Measurements from ENCODE around the gene ANKS1B.

ANKS1B gene

DNA sequence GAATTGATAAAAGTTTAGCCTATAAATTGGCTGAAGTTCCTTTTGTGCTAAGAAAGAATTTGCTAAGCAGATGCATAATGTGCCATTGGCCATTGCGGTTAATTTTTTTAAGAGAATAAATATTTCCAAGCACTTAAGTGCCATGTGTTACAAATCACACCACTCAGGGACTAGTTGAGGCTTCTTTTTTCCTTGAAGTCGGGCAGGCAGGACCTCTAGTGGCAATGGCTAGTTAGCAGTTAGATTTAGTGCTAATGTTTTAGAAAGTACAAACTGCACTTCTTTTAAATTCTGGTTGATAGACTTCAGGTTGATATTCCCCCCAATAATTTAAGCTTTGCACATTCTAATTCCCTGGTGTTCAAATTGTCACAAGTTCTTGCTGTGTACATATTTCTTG is 1045.4 kb downstream of the ANKS1B start:
- DNase-seq (ENCODE audit: low spot score): no peak

DNA sequence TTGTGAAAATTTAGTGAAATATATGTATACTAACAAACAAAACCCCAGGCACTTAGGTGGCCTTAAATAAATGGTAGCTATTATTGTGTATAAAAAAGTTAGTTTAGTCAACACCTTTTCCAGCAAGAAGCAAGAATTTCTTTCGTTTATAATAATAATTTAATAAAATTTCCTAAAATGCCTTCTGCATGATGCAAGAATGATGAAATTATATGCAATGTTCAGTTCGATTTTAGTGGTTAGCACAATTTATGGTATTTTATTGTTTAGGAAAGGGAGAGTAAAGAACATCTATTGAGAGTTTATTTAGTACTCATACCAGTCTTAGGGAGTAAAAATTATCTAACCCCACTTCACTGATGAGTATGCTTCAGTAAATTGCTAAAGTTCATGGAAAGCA is 1048.9 kb downstream of the ANKS1B start:
- DNase-seq (ENCODE audit: low spot score): no peak

DNA sequence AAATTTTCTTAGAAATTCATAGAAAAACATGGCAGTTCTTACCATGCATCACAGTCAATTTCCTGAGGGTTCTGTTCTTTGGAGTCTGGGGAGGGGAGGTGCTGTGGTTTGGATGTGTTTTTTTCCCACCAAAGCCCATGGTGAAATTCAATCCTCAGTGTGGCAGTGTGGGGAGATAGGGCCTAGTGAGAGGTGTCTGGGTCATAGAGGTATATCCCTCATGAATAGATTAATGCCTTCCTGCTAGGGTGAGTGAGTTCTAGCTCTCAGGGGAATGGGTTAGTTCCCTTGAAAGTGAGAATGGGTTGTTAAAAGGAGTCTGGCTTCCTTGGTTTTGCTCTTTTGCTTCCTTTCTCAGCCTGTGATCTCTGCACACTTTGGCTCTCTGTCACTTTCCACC is 1061.9 kb downstream of the ANKS1B start:
- DNase-seq (ENCODE audit: low spot score): no peak

DNA sequence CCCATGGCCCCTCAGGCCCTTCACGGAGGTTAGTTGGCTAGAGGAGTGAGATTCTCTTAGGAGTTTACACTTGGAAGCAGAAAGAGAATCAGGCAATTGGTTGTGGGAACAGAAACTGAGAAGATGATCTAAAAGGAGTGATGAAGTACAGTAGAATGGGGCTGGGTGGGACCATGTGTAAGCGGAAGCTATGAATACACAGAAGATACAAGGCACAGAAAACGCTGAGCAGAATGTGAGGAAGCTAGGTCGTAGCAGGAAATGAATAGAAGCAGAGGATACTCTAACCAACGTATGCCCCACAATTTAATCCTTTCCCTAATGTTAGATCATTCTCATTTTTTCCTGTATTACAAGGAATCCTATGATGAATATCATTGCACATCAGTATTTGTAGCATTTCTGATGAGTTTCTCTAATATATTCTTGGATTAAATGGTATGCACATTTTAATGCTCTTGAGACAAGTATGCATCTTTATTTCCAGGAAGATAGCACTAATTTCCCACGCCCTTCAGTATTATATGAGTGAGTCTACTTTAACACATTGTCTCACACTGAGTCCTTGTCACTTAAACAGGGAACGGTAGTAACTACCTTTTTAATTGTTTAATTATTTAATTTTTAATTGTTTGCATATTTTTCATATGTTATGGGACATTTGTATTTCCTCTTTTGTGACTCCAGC is 1066.4 kb downstream of the ANKS1B start:
- no peak for DNase-seq (ENCODE audit: low spot score)

DNA sequence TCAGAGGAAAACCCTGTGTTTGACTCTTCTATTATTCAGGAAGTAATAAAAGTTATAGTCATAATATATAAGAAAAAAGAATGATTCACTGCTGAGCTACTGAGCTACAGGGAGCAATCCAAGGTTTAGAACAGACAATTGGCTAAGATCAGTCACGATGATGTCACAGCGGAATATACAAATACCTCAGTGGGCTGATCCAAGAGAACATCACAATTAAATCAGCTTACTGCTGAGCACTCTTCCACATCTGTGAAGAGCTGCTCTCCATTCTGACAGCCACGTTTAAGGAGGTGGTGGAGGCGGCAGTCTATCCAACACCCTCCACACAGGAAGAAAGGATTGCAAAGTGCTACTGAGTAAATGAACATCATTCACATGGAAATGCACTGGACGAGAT is 1068.6 kb downstream of the ANKS1B start:
- DNase-seq (ENCODE audit: low spot score): no peak

DNA sequence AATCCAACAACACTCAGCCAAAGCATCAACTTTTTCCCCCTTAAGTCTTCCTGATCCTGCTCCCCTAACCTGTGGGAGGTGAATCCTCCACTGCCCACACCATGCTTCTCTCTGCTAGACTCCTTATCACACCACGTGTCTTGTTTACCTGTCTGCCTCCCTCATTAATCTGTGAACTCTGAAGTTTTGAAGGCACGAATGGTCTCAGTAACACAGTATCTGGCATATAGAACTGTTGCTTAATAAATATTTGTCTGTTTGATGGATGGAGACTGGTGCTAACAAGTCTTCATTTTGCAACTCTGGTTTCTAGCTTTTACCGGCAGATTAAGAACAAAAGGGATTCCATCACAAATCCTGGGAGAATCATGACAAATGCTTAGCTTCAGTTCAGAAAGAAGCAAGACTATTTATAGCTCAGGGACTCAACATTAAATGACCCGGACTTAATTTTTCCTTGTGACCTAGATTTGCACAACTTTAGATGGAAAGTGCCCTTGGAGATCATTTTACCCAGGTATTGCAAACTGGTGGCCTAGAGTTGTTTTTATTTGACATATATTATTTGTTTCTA is 1072.2 kb downstream of the ANKS1B start:
- no peak for DNase-seq (ENCODE audit: low spot score)

DNA sequence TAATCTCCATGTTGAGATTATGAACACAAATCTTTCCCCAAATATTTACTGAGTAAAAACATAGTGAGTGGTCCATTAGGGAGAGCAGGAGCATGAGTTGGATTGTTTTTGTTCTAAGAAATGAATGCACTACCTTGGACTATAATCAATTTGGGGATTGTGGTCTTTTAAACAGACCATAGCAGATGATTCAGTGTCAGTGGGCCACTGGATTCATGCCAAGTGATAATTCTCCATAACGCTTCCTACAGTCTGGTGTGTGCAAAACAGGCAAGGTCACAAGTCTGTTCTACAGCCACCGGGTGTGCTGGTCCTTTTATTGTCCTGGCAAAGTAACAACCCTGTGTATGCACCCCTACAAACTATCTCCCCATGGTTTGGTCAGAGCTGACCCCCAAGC is 1073.3 kb downstream of the ANKS1B start:
- DNase-seq (ENCODE audit: low spot score): no peak

DNA sequence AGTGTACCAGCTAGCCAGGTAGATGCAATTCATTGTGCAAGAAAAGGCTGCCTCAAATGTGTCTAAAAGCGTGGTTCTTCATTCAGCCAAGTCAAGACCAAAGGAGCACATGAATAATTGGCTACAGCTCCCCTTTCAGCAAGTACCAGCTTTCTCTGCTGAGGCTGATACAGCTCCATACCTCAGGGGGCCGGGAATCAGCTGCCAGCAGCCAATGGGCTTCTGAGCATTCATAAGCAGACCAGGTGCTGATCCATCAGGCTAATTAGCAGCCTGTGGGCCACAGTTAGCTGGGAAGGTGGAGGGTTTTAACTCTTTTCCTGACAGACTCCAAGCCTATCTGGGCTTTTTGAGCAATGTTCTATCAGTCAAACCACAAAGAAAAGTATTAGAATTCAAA is 1075.0 kb downstream of the ANKS1B start:
- no peak for DNase-seq (ENCODE audit: low spot score)

DNA sequence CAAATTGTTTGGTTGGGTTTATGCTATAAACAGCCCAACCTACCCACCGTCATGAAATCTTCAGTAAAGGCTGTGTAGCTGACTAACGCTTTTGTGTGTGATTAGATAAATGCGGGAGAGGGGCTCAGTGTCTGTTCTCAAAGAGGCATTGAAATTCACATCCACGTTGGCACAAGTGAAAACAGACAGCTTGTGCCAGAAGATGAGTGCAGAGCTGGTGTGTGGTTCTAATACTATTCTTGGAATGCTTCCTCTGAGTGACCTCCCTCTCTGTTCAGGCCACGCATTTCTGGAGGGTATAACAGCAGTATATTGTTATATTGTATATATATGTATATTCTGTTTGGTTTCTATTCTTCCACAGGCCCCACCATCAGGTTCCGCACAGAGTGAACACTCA is 1075.9 kb downstream of the ANKS1B start:
- no peak for DNase-seq (ENCODE audit: low spot score)

DNA sequence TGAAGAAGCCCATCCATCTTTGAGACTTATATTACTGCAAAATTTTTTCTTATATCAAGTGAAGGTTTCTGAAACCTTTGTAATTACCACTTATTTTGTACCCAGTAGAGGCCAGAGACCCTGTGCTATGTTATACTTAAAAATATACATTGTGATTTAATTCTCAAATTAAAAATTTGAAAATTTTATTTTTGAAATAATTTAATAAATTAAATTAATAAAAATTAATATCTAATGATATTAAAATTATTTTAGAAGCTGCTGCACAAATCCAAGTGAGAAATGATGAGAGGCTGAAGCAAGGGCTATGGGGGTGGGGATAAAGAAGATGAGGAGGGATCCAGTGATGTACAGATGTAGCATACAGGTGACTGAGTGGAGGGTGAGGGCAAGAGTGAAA is 1080.9 kb downstream of the ANKS1B start:
- DNase-seq (ENCODE audit: low spot score): no peak

DNA sequence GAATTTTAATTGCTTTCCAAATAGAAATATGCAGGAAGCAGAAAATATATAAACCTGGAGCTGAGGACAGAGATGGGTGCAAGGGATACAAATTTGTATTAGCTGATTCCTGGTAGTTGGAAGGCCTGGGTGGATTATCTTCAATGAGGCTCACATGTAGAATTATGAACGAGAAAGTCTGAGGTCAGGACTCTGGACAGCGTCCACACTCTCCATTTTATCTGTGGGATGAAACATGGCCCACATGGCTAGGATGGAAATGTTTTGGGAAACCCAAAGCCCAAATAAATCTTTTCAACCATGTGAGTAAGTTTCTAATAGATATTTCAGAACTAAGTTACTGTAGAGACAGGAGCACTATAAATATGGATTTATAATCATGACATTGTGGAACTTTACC is 1083.5 kb downstream of the ANKS1B start:
- DNase-seq (ENCODE audit: low spot score): no peak

DNA sequence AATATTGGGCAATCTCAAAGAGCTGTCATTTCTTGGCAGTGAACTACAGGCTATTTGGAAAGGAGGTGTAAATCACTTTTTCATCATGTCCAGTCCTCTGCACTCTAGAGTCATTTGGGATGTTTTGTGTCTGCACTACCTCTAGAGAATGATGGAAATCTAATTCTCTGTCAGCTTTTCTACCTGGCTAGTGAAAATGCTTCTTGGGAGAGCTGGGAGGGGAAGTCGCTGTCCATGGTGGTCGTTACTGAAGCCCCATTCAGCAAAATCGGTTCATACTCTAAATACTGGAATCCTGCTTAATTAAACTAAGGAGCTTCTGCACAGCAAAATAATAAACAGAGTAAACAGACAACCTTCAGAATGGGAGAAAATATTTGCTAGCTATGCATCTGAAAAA is 1087.8 kb downstream of the ANKS1B start:
- no peak for DNase-seq (ENCODE audit: low spot score)

DNA sequence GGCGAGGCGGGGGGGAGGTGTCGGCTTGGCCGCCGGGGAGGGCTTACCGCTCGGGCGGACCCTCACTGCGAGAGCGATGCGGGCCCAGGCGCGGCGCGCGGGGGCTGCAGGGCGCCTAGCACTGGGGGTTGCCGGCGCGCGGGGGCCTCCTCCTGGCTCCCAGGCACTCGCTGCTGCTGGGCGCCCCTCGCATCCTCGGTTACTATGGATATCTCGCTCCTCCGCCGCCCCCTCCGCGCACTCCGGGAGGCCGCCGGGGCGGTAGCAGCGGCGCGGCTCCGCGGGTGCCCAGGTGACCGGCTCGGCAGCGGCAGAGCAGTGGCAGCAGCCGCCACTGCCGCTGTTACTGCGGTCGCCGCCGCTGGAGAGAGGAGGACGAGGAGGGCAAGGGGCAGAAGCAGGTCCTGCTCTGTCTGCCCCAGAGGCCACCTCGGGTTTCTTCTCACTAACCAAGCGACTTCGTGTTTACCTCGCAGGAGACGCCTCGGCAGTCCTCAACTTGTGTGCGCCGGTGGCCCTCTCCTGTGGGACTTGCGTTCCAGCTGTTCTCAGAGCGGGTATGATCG is 1089.6 kb downstream of the ANKS1B start:
- DNase-seq (ENCODE audit: low spot score): no peak

DNA sequence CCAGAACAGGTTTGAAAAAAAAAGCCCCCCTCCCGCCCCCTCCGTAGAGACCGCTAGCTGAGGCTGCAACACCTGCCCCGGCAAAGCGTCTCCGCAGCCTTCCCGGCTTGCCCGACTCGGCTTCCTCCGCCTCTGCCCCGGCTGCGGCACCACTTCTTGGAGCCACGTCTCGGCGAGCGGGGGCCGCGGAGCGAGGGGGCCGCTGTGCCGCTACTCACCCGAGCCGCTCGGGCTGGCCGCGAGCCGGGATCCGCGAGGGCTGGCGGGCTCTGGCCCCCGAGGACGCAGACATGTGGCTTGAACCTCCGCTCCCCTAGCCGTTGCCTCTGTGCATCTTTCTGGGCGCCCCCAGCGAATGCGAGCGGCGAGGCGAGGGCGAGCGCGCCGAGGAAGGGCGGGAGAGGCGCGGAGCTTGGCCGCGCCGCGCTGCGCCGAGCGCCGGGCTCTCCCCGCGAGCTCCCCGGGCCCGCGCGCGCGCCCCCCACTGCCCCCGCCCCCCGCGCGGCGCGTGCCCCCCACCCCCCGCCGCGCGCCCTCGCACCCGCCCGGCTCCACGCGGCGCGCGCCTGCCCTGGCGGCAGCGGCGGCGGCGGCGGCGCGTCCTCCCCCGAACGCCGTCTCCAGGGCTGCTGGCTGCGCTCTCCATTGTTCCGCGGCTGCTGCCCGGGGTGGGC is 1090.2 kb downstream of the ANKS1B start:
- DNase-seq (ENCODE audit: low spot score): no peak

DNA sequence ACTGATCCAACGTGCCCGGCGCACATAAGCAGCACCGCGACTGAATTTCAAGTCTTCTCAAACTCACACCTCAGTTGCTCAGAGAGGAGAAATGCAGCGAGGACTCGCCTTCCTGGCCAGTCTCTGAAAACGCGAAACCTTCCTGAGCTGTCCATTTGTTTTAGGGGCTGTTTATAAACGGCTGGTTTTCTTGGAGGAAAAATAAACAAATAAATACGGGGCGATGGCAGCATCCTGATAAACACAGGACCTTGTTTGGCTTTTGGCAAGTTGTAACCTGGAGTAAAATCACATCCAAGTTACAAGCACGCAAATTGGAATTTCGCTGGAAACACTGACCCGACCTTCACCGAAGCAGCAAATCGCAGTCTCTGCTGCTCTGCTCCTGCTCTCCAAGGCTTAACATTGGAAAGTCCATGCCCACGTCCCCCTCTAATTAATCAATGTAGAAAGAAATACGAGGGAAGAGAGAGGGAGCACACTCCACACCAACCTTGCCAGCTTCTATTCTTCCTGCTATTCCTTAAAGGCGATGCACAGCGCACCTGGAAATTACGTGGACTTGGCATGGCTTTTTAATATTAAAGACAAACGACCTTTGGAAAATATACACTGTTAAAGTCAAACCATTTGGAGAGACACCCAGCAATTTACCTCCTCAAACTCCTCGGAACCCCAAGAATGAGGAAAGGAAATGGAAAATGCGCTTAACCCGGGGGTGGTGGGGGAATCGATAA is 1090.9 kb downstream of the ANKS1B start:
- DNase-seq (ENCODE audit: low spot score): no peak

DNA sequence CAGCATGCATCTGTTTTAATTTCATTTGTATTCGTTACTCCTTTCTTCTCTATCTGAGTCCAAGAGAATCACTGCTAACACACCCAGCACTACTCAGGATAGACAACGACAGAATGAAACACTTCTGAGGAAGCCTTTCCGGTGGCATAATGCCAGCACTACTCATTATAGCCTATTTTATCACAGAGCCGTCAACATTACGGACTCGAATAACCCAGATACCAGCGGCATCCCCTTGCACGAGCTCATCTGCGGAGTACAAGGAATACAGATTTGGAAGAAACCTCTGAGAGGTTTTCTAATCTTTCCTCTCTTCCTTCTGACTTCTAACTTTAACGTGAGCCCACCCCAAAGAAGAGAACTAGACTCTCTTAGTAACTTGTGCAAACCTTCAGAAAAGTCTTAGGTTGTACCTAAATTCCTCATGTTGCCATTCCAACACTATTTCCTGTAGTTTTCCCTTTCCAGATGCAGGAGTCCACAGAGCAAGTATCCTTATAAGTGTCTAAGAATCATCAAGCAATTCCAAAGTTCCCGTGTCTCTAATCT is 1091.5 kb downstream of the ANKS1B start:
- DNase-seq (ENCODE audit: low spot score): no peak

DNA sequence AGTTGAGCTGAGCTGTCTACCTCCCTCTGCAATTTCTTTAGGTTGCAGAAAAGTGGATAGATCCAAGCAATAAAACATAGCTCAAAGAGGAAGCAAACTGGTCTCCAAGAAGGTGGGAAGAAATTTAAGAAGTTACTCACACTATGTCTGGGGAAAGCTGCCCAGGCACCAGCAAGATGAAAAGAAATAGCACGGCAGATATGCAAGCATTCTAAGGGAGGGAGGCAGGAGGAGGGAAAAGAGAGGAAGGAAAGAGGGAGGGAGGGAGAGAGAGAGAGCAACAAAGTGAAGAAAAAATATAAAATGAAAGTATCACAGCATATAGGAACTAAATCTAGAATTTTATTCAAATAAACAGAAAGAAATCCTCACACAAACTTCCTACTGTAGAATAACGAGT is 1099.0 kb downstream of the ANKS1B start:
- no peak for DNase-seq (ENCODE audit: low spot score)

DNA sequence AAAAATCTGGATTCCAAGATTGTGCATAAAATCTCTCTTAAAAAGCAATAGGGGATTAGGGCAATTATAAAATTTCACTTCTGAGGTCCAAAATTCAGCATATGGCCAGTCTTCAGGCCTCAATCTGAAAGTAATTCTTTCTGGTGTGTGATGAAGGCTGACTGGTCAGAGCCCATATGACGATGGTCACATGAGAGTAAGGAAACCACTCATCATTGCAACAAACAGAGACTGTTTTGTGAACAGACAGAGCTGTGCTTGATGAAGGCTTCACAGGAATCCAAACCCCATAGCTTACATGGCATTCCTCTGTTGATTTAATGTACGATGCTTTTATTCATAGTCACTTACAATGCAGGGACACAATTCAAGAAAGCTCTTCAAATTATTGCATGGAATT is 1101.5 kb downstream of the ANKS1B start:
- no peak for DNase-seq (ENCODE audit: low spot score)

DNA sequence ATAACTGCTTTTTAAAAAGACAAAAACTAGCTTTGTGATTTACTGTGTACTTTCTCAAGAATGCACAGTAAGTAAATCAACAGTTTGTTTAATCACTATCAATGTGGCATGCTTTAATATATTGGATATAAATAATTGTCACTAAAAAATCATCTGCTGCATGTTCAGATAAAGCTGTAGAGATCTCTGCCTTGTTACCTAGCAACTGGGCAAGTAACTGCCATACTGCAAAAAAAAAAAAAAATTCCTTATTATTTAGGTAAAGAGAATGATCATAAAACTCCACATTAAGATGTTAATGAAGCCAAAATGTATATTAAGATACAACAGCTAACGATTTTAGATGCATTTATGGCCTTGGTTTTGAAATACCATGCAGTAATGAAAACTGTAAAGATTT is 1102.2 kb downstream of the ANKS1B start:
- no peak for DNase-seq (ENCODE audit: low spot score)

DNA sequence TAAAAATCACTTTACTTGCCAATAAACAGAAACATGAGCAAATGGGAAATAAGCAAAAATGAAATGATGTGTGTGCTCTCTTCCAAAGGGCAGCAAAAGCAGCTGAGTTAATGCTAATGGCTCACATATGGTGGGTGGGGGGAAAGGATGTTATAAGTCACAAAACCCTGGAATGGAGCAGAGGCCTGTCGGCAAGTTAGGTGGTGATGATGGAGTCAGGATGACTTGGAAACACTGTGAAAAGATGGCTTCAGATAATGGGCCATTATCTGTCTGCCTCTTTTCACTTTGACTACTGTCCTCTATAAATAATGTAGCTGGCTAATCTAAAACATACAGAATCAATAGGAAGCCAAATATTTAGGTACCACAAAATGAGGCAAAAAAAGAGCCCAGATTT is 1111.0 kb downstream of the ANKS1B start:
- no peak for DNase-seq (ENCODE audit: low spot score)

DNA sequence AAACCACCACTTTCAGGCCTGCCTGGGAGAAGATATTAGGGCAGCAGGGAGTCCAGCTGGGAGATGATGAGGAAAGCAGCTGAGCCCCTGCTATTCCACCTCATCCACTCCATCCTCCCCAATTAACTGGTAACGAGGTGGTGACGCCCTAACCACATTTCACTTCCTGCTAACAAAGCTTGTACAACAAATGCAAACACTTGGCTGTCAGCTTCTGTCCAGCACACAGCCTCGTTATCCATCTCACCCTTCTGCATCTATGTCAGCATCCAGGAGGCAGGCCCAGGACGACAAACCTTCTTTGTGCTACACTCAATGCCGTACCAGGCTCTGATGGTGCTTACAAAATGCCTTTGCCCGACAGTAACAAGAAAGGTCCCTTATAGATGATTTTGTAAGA is 1114.2 kb downstream of the ANKS1B start:
- no peak for DNase-seq (ENCODE audit: low spot score)

DNA sequence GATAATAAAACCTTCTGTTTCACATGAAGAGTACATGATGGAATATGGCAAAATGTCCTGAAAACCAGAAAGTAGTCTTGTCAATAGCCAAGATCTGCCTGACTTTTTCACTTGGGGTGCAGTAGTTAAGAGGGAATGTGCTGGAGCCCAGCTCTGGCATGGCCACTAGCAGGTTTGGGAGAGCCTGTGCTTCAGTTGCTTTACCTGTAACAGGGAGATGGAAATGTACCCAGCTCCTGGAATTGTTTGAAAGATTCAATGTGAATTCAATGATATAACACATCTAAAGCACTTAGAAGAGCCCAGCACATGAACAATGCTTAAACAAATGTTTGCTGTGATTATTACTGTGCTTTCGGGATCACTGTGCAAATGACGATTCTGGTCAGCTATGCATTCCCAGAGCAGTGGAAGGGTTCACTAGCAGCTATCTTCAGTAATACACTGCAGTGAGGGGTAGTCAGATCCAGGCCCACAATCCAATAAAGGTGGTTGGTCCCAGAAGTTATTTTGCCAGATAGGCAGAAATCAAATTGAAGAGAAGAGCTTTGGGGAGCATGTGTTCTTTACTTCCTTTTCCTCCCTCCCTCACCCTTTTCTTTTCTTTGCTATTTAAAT is 1114.7 kb downstream of the ANKS1B start:
- DNase-seq (ENCODE audit: low spot score): no peak

All from CD4-positive, alpha-beta T cell treated with Interleukin-6 at 100 ng/mL for 8 hours (primary cell).